Measurements from ENCODE around the gene TMEM59.

The TMEM59 gene

GRCh38 chr1:54080598-54081049 lies 27.6 kb upstream of the TMEM59 start:
- DNase-seq (ENCODE audit: low read depth) = no peak
- TF ChIP-seq CTCF (IDR thresholded peaks at IDR 0.05; ENCODE audit: insufficient read depth, low read depth, low read length, missing control alignments) = no peak
- H3K4me3 ChIP-seq (ENCODE audit: low read length) = no peak overlapping the region

GRCh38 chr1:54077359-54077758 lies 24.4 kb upstream of the TMEM59 start:
- no peak for DNase-seq (ENCODE audit: low read depth)
- no peak for TF ChIP-seq CTCF (IDR thresholded peaks at IDR 0.05; ENCODE audit: insufficient read depth, low read depth, low read length, missing control alignments)
- no peak overlapping the region for H3K4me3 ChIP-seq (ENCODE audit: low read length)

GRCh38 chr1:54070171-54070837 lies 17.3 kb upstream of the TMEM59 start:
- peak; percentile 60 for DNase-seq (ENCODE audit: low read depth)
- no peak overlapping the region for H3K4me3 ChIP-seq (ENCODE audit: low read length)
- peak; percentile 59 for TF ChIP-seq CTCF (IDR thresholded peaks at IDR 0.05; ENCODE audit: insufficient read depth, low read depth, low read length, missing control alignments)

GRCh38 chr1:54069791-54070170 lies 16.8 kb upstream of the TMEM59 start:
- no peak for DNase-seq (ENCODE audit: low read depth)
- H3K4me3 ChIP-seq (ENCODE audit: low read length) = no peak overlapping the region
- TF ChIP-seq CTCF (IDR thresholded peaks at IDR 0.05; ENCODE audit: insufficient read depth, low read depth, low read length, missing control alignments) = no peak

- no peak for TF ChIP-seq CTCF (IDR thresholded peaks at IDR 0.05; ENCODE audit: insufficient read depth, low read depth, low read length, missing control alignments)
- H3K4me3 ChIP-seq (ENCODE audit: low read length) = no peak overlapping the region
- no peak for DNase-seq (ENCODE audit: low read depth)
These were observed 11.3 kb upstream of the TMEM59 start for GRCh38 chr1:54064299-54064698.

- TF ChIP-seq CTCF (IDR thresholded peaks at IDR 0.05; ENCODE audit: insufficient read depth, low read depth, low read length, missing control alignments) = no peak
- H3K4me3 ChIP-seq (ENCODE audit: low read length) = peak overlapping the region; percentile 95
- DNase-seq (ENCODE audit: low read depth) = no peak
These were observed 1.4 kb upstream of the TMEM59 start for GRCh38 chr1:54054438-54054749.

- DNase-seq (ENCODE audit: low read depth) = peak; percentile 17
- peak overlapping the region; percentile 95 for H3K4me3 ChIP-seq (ENCODE audit: low read length)
These were observed 887 bp upstream of the TMEM59 start for GRCh38 chr1:54053745-54054437.

More at GRCh38 chr1:54053745-54054437, 887 bp upstream of the TMEM59 start:
- no peak for TF ChIP-seq CTCF (IDR thresholded peaks at IDR 0.05; ENCODE audit: insufficient read depth, low read depth, low read length, missing control alignments)
